Ectodermal cell (in vitro differentiated cells): Measurements from ENCODE around the gene TRIM13.

Experiments used
- H3K27ac ChIP-seq: 2 replicates; pipeline ENCODE4 v1.7.0; 2013; ENCODE audit warnings: mild to moderate bottlenecking, low read depth, low read length; ENCODE audit not compliant: insufficient read depth, poor library complexity, severe bottlenecking
- H3K27me3 ChIP-seq: 2 replicates; pipeline ENCODE4 v1.7.0; 2013; ENCODE audit warnings: mild to moderate bottlenecking, low read length; ENCODE audit not compliant: insufficient read depth, control insufficient read depth, poor library complexity, severe bottlenecking
- H3K36me3 ChIP-seq: one replicate; pipeline ENCODE4 v1.7.0; 2013; ENCODE audit warnings: low read length; ENCODE audit not compliant: control insufficient read depth, insufficient read depth
- H3K4me1 ChIP-seq: one replicate; pipeline ENCODE4 v1.7.0; 2013; ENCODE audit warnings: low read length; ENCODE audit not compliant: control insufficient read depth, insufficient read depth
- H3K4me3 ChIP-seq: 2 replicates; pipeline ENCODE4 v1.7.0; 2013; ENCODE audit warnings: low read depth, low read length, control low read depth; ENCODE audit not compliant: insufficient read depth
- H3K9me3 ChIP-seq: 2 replicates; pipeline ENCODE4 v1.7.0; 2013; ENCODE audit warnings: mild to moderate bottlenecking, low read length, moderate library complexity; ENCODE audit not compliant: control insufficient read depth
- WGBS, 2 experiments: methylation state at CpG; one replicate each; pipeline ENCODE4 v1.1.7; 2013; ENCODE audit warnings: missing lambda C conversion rate in 2 of 2; 5-methylcytosine and 5-hydroxymethylcytosine counted together

TRIM13 gene

GRCh38 chr13:50015750-50016149, 18.9 kb downstream of the TRIM13 start:
- Histone ChIP-seq H3K27me3 (no peaks in the 10 kb centered on the region), H3K36me3 (peaks cover 15% of the 10 kb centered on the region), H3K4me1 (no peaks in the 10 kb centered on the region), H3K27ac (no peak overlapping the region), H3K9me3 (no peaks in the 10 kb centered on the region), H3K4me3 (no peak overlapping the region)
- WGBS, 2 experiments: 39 to 42% methylated on average over 4 of the region's 4 CpGs

- H3K36me3 ChIP-seq: peaks cover 11% of the 10 kb centered on the region
- H3K4me3 ChIP-seq: no peak overlapping the region
These were observed 19.6 kb downstream of the TRIM13 start for GRCh38 chr13:50016444-50016843.

GRCh38 chr13:50017819-50018218, 21.0 kb downstream of the TRIM13 start:
- Histone ChIP-seq H3K36me3 (peaks cover 1% of the 10 kb centered on the region), H3K4me3 (no peak overlapping the region), H3K27me3 (no peaks in the 10 kb centered on the region), H3K4me1 (no peaks in the 10 kb centered on the region), H3K27ac (no peak overlapping the region), H3K9me3 (no peaks in the 10 kb centered on the region)

More at GRCh38 chr13:50016444-50016843, 19.6 kb downstream of the TRIM13 start:
- H3K27me3 ChIP-seq: no peaks in the 10 kb centered on the region
- no peak overlapping the region for H3K27ac ChIP-seq
- H3K4me1 ChIP-seq: no peaks in the 10 kb centered on the region
- 60 to 86% methylated on average over 1 to 2 of the region's 2 CpGs for WGBS, 2 experiments
- H3K9me3 ChIP-seq: no peaks in the 10 kb centered on the region

GRCh38 chr13:50025436-50025835, 28.6 kb downstream of the TRIM13 start:
- no peaks in the 10 kb centered on the region for H3K4me1 ChIP-seq
- no peak overlapping the region for H3K27ac ChIP-seq
- no peak overlapping the region for H3K4me3 ChIP-seq
- WGBS, 2 experiments: 91 to 96% methylated on average over 1 of the region's 1 CpG
- H3K9me3 ChIP-seq: no peaks in the 10 kb centered on the region
- H3K36me3 ChIP-seq: no peaks in the 10 kb centered on the region
- H3K27me3 ChIP-seq: no peaks in the 10 kb centered on the region

- 91 to 100% methylated on average over 1 to 2 of the region's 2 CpGs for WGBS, 2 experiments
- Histone ChIP-seq H3K4me1 (no peaks in the 10 kb centered on the region), H3K9me3 (no peaks in the 10 kb centered on the region), H3K36me3 (no peaks in the 10 kb centered on the region), H3K27ac (no peak overlapping the region), H3K27me3 (no peaks in the 10 kb centered on the region), H3K4me3 (no peak overlapping the region)
These were observed 30.1 kb downstream of the TRIM13 start for GRCh38 chr13:50026788-50027473.

GRCh38 chr13:50030315-50030714, 33.5 kb downstream of the TRIM13 start:
- no peaks in the 10 kb centered on the region for H3K9me3 ChIP-seq
- no peak overlapping the region for H3K4me3 ChIP-seq
- WGBS, 2 experiments: 95 to 99% methylated on average over 3 of the region's 3 CpGs
- H3K27me3 ChIP-seq: no peaks in the 10 kb centered on the region
- H3K27ac ChIP-seq: no peak overlapping the region
- H3K36me3 ChIP-seq: no peaks in the 10 kb centered on the region
- H3K4me1 ChIP-seq: no peaks in the 10 kb centered on the region

GRCh38 chr13:50033725-50034124, 36.9 kb downstream of the TRIM13 start:
- no peaks in the 10 kb centered on the region for H3K27me3 ChIP-seq
- H3K36me3 ChIP-seq: no peaks in the 10 kb centered on the region
- no peaks in the 10 kb centered on the region for H3K9me3 ChIP-seq
- no peaks in the 10 kb centered on the region for H3K4me1 ChIP-seq
- no peak overlapping the region for H3K27ac ChIP-seq
- no peak overlapping the region for H3K4me3 ChIP-seq

GRCh38 chr13:50037788-50038187, 40.9 kb downstream of the TRIM13 start:
- no peak overlapping the region for H3K4me3 ChIP-seq
- H3K36me3 ChIP-seq: no peaks in the 10 kb centered on the region
- no peaks in the 10 kb centered on the region for H3K4me1 ChIP-seq
- no peaks in the 10 kb centered on the region for H3K27me3 ChIP-seq
- H3K27ac ChIP-seq: no peak overlapping the region
- H3K9me3 ChIP-seq: no peaks in the 10 kb centered on the region

GRCh38 chr13:50038266-50038665, 41.4 kb downstream of the TRIM13 start:
- Histone ChIP-seq H3K9me3 (no peaks in the 10 kb centered on the region), H3K4me1 (no peaks in the 10 kb centered on the region), H3K27ac (no peak overlapping the region), H3K36me3 (no peaks in the 10 kb centered on the region), H3K27me3 (no peaks in the 10 kb centered on the region), H3K4me3 (no peak overlapping the region)
- 92 to 97% methylated on average over 6 of the region's 6 CpGs for WGBS, 2 experiments

- no peaks in the 10 kb centered on the region for H3K4me1 ChIP-seq
- H3K27me3 ChIP-seq: no peaks in the 10 kb centered on the region
- H3K9me3 ChIP-seq: no peaks in the 10 kb centered on the region
- no peak overlapping the region for H3K4me3 ChIP-seq
- 91 to 94% methylated on average over 4 of the region's 4 CpGs for WGBS, 2 experiments
- H3K36me3 ChIP-seq: no peaks in the 10 kb centered on the region
- H3K27ac ChIP-seq: no peak overlapping the region
These were observed 55.6 kb downstream of the TRIM13 start for GRCh38 chr13:50052478-50052877.

GRCh38 chr13:50053844-50054243, 57.0 kb downstream of the TRIM13 start:
- WGBS, 2 experiments: 100% methylated on average over 1 of the region's 1 CpG; no CpG with 5 or more reads in 1 of the 2 experiments
- no peak overlapping the region for H3K4me3 ChIP-seq
- H3K27me3 ChIP-seq: no peaks in the 10 kb centered on the region
- no peak overlapping the region for H3K27ac ChIP-seq
- no peaks in the 10 kb centered on the region for H3K4me1 ChIP-seq
- no peaks in the 10 kb centered on the region for H3K9me3 ChIP-seq
- no peaks in the 10 kb centered on the region for H3K36me3 ChIP-seq
